Left lung (tissue), 10 donors: ENCODE results near the gene HOXA10. TPM values are rescaled to one million over a fixed set of nuclear protein-coding genes. Genes with fewer than 3 reads are reported as not detected.

Source experiments
- ATAC-seq: fragments of 200-7000 bp; cut with Tn5 transposase; one replicate; pipeline ENCODE4 v1.9.1; 2020; ENCODE audit warnings: moderate library complexity
- DNase-seq, 4 donors: peaks; one replicate each; pipeline ENCODE4 v3.0.0-alpha.2; 2013 to 2020
- H3K27ac ChIP-seq, 2 donors: fragments of 200-600 bp; sonication (generic) in 1 of 2; one replicate each; pipeline versions ENCODE4 v1.5.0 to v1.8.0; 2020 to 2021
- H3K27me3 ChIP-seq, 2 donors: fragments of 200-600 bp; sonication (generic) in 1 of 2; one replicate each; pipeline versions ENCODE4 v1.5.0 to v1.8.0; 2020 to 2021
- H3K36me3 ChIP-seq, 2 donors: fragments of 200-600 bp; sonication (generic) in 1 of 2; one replicate each; pipeline versions ENCODE4 v1.5.0 to v1.8.0; 2020 to 2021
- H3K4me1 ChIP-seq, 2 donors: fragments of 200-600 bp; one replicate each; pipeline ENCODE4 v1.8.0; 2021
- H3K4me3 ChIP-seq, 2 donors: fragments of 200-600 bp; sonication (generic) in 1 of 2; one replicate each; pipeline versions ENCODE4 v1.5.0 to v1.8.0; 2020 to 2021; ENCODE audit warnings: mild to moderate bottlenecking in 1 of 2
- H3K9me3 ChIP-seq, 2 donors: fragments of 200-600 bp; sonication (generic) in 1 of 2; one replicate each; pipeline versions ENCODE4 v1.5.0 to v1.8.0; 2020 to 2021
- intact Hi-C, 2 donors: fragments of 100-400 bp; cut with DNase I; formaldehyde crosslinking; loops; one replicate each; pipeline versions ENCODE4 v1.11.2 to v1.14.2; 2022
- polyA plus RNA-seq, 6 donors: library from polyadenylated mRNA; unstranded; fragments of 120-200 nt; gene quantifications; one replicate each; pipeline ENCODE4 v1.2.1, GENCODE V29; 2013; ENCODE audit not compliant: insufficient read length in 6 of 6
- total RNA-seq, 2 donors: library from RNA; stranded (reverse); fragmentation: NEBNext Ultra II Directional; extraction: Animal tissue kit (Norgen Biotek cat#: 25700); gene quantifications; one replicate each; pipeline ENCODE4 v1.2.1, GENCODE V29; 2021
- TF ChIP-seq, protein P1 (sequence below), 2 donors: fragments of 200-600 bp; sonication (generic) in 1 of 2; IDR thresholded peaks; one replicate each; pipeline versions ENCODE4 v1.5.0 to v1.8.0; 2021; ENCODE audit warnings: antibody characterized with exemption in 2 of 2
- donor health status: DM: no; HTN: yes; CAD: no.
- donor health status: DM: no; HTN: no; CAD: no.

Gene HOXA10
- total and polyA plus RNA-seq, 8 donors = 0.34 to 1.3 (median 0.41) TPM; not detected in 1

DNA sequence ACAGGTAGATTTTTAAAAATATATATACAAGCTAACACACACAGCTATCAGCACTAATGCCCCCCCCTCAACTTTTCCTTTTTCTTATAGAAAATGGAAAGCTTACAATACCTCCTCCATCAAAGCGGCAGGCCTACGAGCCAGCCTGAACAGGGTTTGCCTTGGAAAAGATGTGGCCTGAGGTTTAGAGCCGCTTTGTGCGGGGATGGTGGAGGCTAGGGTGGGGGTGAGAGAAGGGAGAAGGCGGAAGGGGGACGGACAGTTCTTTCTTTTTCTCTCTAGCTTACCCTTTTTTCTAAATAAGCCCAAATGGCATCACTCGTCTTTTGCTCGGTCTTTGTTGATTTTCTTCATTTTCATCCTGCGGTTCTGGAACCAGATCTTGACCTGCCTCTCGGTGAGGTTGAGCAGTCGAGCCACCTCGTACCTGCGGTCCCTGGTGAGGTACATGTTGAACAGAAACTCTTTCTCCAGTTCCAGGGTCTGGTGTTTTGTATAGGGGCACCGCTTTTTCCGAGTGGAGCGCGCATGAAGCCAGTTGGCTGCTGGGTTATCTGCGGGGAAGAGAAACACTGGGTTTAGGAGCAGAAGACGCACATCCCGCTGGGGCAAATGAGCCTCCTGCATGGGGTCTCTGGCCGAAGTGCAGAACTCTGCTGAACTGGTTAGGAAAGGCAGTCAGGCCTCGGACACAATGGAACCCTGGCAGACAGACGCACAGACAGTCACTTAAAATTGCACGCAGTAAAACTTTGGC, 10.7 kb downstream of the HOXA10 start:
- peak in 2 of 4 donors; percentile 31 to 32 for DNase-seq
- H3K4me3 ChIP-seq = peak overlapping the region in 1 of 2 donors; percentile 46
- intact Hi-C loops = loop anchor here in 1 of 2 donors (5.0 to 10.0 kb wide), 2 partner anchors 791 to 1279 kb away; no protein-coding TSS in a partner anchor
- no peaks in the 10 kb centered on the region for H3K36me3 ChIP-seq
- peaks cover 9 to 68% of the 10 kb centered on the region in 2 donors for H3K4me1 ChIP-seq
- H3K9me3 ChIP-seq = no peaks in the 10 kb centered on the region
- H3K27ac ChIP-seq = no peak overlapping the region
- ATAC-seq = no peak
- TF ChIP-seq, protein P1, sequence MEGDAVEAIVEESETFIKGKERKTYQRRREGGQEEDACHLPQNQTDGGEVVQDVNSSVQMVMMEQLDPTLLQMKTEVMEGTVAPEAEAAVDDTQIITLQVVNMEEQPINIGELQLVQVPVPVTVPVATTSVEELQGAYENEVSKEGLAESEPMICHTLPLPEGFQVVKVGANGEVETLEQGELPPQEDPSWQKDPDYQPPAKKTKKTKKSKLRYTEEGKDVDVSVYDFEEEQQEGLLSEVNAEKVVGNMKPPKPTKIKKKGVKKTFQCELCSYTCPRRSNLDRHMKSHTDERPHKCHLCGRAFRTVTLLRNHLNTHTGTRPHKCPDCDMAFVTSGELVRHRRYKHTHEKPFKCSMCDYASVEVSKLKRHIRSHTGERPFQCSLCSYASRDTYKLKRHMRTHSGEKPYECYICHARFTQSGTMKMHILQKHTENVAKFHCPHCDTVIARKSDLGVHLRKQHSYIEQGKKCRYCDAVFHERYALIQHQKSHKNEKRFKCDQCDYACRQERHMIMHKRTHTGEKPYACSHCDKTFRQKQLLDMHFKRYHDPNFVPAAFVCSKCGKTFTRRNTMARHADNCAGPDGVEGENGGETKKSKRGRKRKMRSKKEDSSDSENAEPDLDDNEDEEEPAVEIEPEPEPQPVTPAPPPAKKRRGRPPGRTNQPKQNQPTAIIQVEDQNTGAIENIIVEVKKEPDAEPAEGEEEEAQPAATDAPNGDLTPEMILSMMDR (IDR thresholded peaks at IDR 0.05) = no peak
- peaks cover 78 to 100% of the 10 kb centered on the region in 2 donors for H3K27me3 ChIP-seq

DNA sequence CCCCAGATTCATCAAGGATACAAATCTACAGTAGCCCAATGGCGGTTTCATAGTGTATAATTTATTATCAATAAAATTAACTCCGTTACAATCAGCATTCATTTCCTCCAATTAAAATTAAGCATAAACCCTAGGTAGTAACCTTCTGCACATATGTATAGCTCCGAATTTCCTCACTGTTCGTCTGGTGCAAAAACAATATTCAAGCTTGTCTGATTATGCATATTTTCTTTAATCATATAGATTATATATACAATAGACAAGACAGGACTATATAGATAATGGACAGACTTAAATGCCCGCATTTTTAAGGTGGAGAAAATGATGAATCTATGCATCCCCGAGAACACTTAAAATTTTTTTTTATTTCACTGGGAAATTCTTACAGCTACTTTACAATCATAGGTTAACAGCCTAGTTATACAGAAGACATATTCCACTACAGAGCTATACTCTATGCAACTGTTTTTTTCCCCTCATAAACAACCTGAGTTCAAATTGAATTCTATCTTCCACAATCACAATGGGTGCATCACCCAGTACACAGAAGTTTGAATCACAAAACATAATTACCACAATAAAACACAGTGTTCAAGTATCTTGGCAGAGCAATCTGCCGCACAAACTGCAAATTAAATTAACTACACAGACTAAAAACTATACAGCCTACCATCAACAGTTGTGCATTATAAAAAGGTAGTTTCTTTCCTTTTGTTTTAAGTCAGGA, 11.4 kb downstream of the HOXA10 start:
- Histone ChIP-seq H3K36me3 (no peaks in the 10 kb centered on the region), H3K27ac (no peak overlapping the region), H3K4me1 (peaks cover 9 to 66% of the 10 kb centered on the region in 2 donors), H3K27me3 (peaks cover 76 to 100% of the 10 kb centered on the region in 2 donors), H3K4me3 (no peak overlapping the region), H3K9me3 (no peaks in the 10 kb centered on the region)
- no peak for ATAC-seq
- intact Hi-C loops = loop anchor here in 1 of 2 donors (5.0 to 10.0 kb wide), 2 partner anchors 790 to 1278 kb away; no protein-coding TSS in a partner anchor
- TF ChIP-seq, protein P1 (IDR thresholded peaks at IDR 0.05) = no peak
- DNase-seq = no peak

DNA sequence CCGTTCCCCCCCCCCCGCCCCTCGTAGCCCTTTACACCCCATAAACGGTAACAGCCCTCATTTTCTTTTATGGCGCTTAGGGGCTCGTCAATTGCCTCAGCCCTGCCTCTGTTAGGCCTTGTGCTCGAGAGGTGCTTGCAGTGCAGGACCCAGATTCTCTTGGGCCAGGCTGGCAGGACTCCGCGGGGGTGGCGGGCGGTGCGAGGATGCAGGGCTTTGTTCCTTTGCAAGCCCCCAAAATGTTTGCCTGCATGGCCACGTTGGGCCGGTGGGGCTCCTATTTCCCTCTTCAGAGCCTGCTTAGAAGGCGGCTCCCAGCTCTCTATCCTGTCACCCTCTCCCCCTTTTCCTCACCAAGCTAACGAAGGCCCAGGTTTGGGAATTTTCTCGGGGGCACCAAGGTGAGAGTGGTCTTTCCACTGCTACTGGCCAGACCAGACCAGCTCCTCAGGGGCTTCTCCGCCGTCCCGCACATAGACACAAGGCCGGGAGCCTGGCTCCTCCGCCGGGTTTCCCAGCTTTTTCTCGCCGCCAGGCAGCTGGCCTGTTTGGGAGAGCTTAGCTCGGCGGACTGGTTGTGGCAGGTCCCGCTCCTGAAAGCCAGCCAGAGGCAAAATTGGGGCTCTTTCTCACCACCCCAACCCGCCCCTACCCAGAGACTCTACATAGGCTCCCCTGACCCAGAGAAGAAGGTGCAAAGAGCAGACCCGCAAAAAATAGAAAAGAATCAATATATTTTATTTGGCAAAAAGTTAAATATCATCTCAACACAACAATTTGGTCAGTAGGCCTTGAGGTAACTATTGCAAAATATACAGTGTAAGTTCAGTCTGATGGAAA, 12.2 kb downstream of the HOXA10 start:
- TF ChIP-seq, protein P1 (IDR thresholded peaks at IDR 0.05) = no peak
- peak overlapping the region in 1 of 2 donors; percentile 56 for H3K4me3 ChIP-seq
- intact Hi-C loops = loop anchor here in 1 of 2 donors (5.0 to 10.0 kb wide), 2 partner anchors 790 to 1277 kb away; no protein-coding TSS in a partner anchor
- no peaks in the 10 kb centered on the region for H3K9me3 ChIP-seq
- peaks cover 76 to 100% of the 10 kb centered on the region in 2 donors for H3K27me3 ChIP-seq
- H3K4me1 ChIP-seq = peaks cover 9 to 63% of the 10 kb centered on the region in 2 donors
- DNase-seq (peak in 2 of 4 donors; percentile 35 to 59), ATAC-seq (no peak)
- H3K36me3 ChIP-seq = no peaks in the 10 kb centered on the region
- no peak overlapping the region for H3K27ac ChIP-seq

DNA sequence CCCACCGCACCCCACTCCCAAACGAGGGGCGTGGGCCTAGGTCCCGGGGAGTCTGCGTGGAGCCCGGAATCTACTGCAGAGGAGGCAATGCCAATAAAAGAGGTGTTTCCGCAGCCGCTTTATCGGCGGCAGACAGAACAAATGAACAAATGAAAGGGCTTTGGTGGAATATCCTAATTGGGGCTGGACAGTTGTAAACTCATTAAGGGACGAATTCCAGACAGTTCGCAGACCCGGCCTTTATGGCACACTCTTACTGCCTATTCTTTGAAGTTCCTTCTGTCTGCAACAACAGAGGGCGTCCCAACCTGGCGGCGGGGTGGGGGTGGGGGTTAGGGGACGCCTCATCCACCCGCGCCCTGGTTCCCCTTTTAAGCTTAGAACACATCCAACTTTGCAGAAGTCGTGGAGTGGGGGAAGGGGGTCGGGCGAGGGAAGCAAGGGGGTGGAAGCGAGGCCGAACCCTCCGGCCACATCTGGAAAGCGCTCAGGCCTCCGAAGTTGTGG, 12.9 kb downstream of the HOXA10 start:
- Histone ChIP-seq H3K4me1 (peaks cover 9 to 56% of the 10 kb centered on the region in 2 donors), H3K36me3 (no peaks in the 10 kb centered on the region), H3K27ac (peak overlapping the region in 1 of 2 donors; percentile 45), H3K9me3 (no peaks in the 10 kb centered on the region), H3K4me3 (peak overlapping the region; percentile 56), H3K27me3 (peaks cover 76 to 100% of the 10 kb centered on the region in 2 donors)
- ATAC-seq = peak; percentile 38
- TF ChIP-seq, protein P1 (IDR thresholded peaks at IDR 0.05) = peak in 1 of 2 donors; percentile 43
- peak in 2 of 4 donors; percentile 69 to 83 for DNase-seq
- intact Hi-C loops = loop anchor here in 1 of 2 donors (5.0 to 10.0 kb wide), 2 partner anchors 789 to 1276 kb away; no protein-coding TSS in a partner anchor
